Measurements from ENCODE around the gene SOX30. TPM values are rescaled to one million over a fixed set of nuclear protein-coding genes. Genes with fewer than 3 reads are reported as not detected.

SOX30 gene
- total and polyA plus RNA-seq, 2 of the 13 experiments (the other 11 are each of a cell fraction or from before 2014, with no cell fraction given) = 0.05 TPM; not detected in 1

DNA sequence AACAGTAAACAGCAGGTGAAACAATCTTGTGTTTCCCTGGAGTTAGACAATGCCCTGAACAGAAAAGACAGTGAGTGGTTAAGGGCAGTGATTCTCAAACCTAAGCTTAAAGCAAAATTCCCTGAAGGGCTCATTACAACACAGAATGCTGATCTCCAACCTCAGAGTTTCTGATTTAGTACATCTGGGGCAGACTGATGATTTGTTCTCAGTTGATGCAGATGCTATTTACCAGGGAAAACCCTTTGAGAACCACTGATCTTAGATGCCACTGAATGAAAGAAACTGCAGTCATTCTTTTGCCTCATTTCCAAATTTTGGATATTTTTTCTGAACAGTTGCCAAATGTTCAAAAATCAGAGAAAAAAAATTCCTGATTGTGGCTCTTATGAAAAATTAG, 58.0 kb downstream of the SOX30 start:
- no peaks in the 10 kb centered on the region for H3K36me3 ChIP-seq (replicated peaks in 1 of 2; ENCODE audit: control insufficient read depth in 1 of 2, insufficient read depth in 2 of 2, low read length in 2 of 2)
- no peaks in the 10 kb centered on the region for H4K20me1 ChIP-seq (ENCODE audit: insufficient read depth, low read length)
- no peak overlapping the region for H3K4me2 ChIP-seq (ENCODE audit: low read depth, low read length)
- no peaks in the 10 kb centered on the region for H3K4me1 ChIP-seq (ENCODE audit: insufficient read depth, low read length)
- no peak overlapping the region for H3K4me3 ChIP-seq (replicated peaks in 1 of 3; ENCODE audit: insufficient read depth in 1 of 3, low read depth in 2 of 3, low read length in 3 of 3)
- H3K27me3 ChIP-seq (ENCODE audit: control insufficient read depth in 1 of 2, insufficient read depth in 2 of 2, low read length in 2 of 2) = 0 out of 5 replicates have a peak, but pooled peaks cover 0 to 6% of the 10 kb centered on the region in 2 experiments
- no peaks in the 10 kb centered on the region for H3K9me3 ChIP-seq (ENCODE audit: low read length)
- in situ Hi-C loops (cut with HindIII; ENCODE audit: extremely low pct_ligation_motif_present, low pct_unique_long_range_greater_than_20kb) = no loop called here
- no peak overlapping the region for H3K27ac ChIP-seq (ENCODE audit: extremely low read length, insufficient read depth, low read length)
- H3K79me2 ChIP-seq (ENCODE audit: insufficient read depth, low read length) = no peaks in the 10 kb centered on the region
- TF ChIP-seq PHF20 (CRISPR knock-in tag; IDR thresholded peaks at IDR 0.05) = no peak
- POLR2A ChIA-PET = no interaction called here
- ATAC-seq = no peak
- BruUV-seq (replicated peaks) = no TSS peak
- intact Hi-C loops (cut with micrococcal nuclease; ENCODE audit: unreplicated experiment) = no loop called here
- CTCF ChIA-PET (ENCODE audit: low intra/inter-chr PET ratio, low total read pairs) = no interaction called here
- DNase-seq (ENCODE audit: low spot score) = no peak
- no peak for FAIRE-seq
- no peak overlapping the region for H2AFZ ChIP-seq (ENCODE audit: low read length)
- H3K9ac ChIP-seq (ENCODE audit: insufficient read depth, low read depth, low read length) = no peak overlapping the region

DNA sequence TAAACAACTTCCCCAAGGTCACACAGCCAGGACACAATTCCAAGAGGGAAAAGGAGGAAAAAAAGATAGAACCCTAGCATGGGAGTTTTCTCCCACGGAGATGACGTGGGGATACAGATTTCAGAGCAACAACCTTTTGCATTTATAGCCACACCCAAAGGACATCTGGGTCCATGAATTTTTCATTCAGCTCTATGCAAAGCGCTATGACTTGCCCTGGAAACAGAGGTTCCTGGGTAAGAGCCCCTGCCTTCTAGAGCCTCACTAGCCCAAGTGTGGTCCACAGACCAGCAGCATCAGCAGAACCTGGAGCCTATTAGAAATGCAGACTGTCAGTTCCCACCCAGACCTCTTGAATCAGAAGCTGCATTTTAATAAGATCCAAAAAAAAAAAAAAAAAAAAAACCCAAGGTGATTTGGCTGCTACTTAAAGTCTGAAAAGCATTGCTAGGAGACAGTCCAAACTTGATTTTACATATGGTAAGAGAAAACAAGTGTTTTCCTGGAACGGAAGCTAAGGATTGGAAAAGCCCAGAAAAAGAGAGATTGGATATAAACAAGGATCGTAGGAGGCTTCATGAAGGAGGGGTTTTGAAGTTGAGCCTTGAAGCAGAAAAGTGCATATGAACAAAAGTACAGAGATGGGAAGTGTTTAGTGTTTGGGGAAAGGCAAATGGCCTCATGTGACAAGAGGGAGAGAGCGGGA, 59.0 kb downstream of the SOX30 start:
- Histone ChIP-seq H3K4me3 (replicated peaks in 1 of 3; ENCODE audit: insufficient read depth in 1 of 3, low read depth in 2 of 3, low read length in 3 of 3) (no peak overlapping the region), H3K27ac (ENCODE audit: extremely low read length, insufficient read depth, low read length) (no peak overlapping the region), H3K36me3 (replicated peaks in 1 of 2; ENCODE audit: control insufficient read depth in 1 of 2, insufficient read depth in 2 of 2, low read length in 2 of 2) (no peaks in the 10 kb centered on the region), H3K9ac (ENCODE audit: insufficient read depth, low read depth, low read length) (no peak overlapping the region), H2AFZ (ENCODE audit: low read length) (no peak overlapping the region), H4K20me1 (ENCODE audit: insufficient read depth, low read length) (no peaks in the 10 kb centered on the region), H3K9me3 (ENCODE audit: low read length) (no peaks in the 10 kb centered on the region), H3K27me3 (ENCODE audit: control insufficient read depth in 1 of 2, insufficient read depth in 2 of 2, low read length in 2 of 2) (0 out of 5 replicates have a peak, but pooled peaks cover 0 to 6% of the 10 kb centered on the region in 2 experiments), H3K4me2 (ENCODE audit: low read depth, low read length) (no peak overlapping the region), H3K79me2 (ENCODE audit: insufficient read depth, low read length) (no peaks in the 10 kb centered on the region), H3K4me1 (ENCODE audit: insufficient read depth, low read length) (no peaks in the 10 kb centered on the region)
- in situ Hi-C loops (cut with HindIII; ENCODE audit: extremely low pct_ligation_motif_present, low pct_unique_long_range_greater_than_20kb) (no loop called here), intact Hi-C loops (cut with micrococcal nuclease; ENCODE audit: unreplicated experiment) (no loop called here)
- TF ChIP-seq PCBP1 (IDR thresholded peaks at IDR 0.05; ENCODE audit: borderline replicate concordance, low read depth, low read length) = no peak
- TF ChIP-seq, protein P1, sequence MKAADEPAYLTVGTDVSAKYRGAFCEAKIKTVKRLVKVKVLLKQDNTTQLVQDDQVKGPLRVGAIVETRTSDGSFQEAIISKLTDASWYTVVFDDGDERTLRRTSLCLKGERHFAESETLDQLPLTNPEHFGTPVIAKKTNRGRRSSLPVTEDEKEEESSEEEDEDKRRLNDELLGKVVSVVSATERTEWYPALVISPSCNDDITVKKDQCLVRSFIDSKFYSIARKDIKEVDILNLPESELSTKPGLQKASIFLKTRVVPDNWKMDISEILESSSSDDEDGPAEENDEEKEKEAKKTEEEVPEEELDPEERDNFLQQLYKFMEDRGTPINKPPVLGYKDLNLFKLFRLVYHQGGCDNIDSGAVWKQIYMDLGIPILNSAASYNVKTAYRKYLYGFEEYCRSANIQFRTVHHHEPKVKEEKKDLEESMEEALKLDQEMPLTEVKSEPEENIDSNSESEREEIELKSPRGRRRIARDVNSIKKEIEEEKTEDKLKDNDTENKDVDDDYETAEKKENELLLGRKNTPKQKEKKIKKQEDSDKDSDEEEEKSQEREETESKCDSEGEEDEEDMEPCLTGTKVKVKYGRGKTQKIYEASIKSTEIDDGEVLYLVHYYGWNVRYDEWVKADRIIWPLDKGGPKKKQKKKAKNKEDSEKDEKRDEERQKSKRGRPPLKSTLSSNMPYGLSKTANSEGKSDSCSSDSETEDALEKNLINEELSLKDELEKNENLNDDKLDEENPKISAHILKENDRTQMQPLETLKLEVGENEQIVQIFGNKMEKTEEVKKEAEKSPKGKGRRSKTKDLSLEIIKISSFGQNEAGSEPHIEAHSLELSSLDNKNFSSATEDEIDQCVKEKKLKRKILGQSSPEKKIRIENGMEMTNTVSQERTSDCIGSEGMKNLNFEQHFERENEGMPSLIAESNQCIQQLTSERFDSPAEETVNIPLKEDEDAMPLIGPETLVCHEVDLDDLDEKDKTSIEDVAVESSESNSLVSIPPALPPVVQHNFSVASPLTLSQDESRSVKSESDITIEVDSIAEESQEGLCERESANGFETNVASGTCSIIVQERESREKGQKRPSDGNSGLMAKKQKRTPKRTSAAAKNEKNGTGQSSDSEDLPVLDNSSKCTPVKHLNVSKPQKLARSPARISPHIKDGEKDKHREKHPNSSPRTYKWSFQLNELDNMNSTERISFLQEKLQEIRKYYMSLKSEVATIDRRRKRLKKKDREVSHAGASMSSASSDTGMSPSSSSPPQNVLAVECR (CRISPR knock-in tag; IDR thresholded peaks at IDR 0.05; ENCODE audit: borderline replicate concordance) = no peak
- TF ChIP-seq ZNF770 (CRISPR knock-in tag; IDR thresholded peaks at IDR 0.05) = no peak
- 34% methylated on average over 6 of the region's 6 CpGs for WGBS (ENCODE audit: low lambda C conversion rate)
- BruUV-seq (replicated peaks) = no TSS peak
- DNase-seq (ENCODE audit: low spot score) (no peak), ATAC-seq (no peak), FAIRE-seq (no peak)
- POLR2A ChIA-PET = no interaction called here
- CTCF ChIA-PET (ENCODE audit: low intra/inter-chr PET ratio, low total read pairs) = no interaction called here

All from HepG2 (cell line).